ENCODE measurements around the gene STOML1.
A peak's percentile ranks its signal among the peaks of the same experiment; 100 is the strongest.

STOML1 gene

GRCh38 chr15:73994912-73995622 is 3.0 kb upstream of the STOML1 start:
- Histone ChIP-seq H3K27me3 (ENCODE audit: control insufficient read depth in 1 of 2, insufficient read depth in 2 of 2, low read length in 2 of 2) (no peaks in the 10 kb centered on the region), H3K4me1 (ENCODE audit: control insufficient read depth in 1 of 2, insufficient read depth in 2 of 2, low read length in 2 of 2) (peaks cover 59 to 69% of the 10 kb centered on the region in 2 donors), H3K4me3 (ENCODE audit: low read depth in 1 of 2, low read length in 2 of 2) (peak overlapping the region; percentile 92 to 98), H3K9ac (ENCODE audit: low read depth in 1 of 2, low read length in 2 of 2) (peak overlapping the region; percentile 95 to 98), H3K27ac (ENCODE audit: low read depth, low read length) (peak overlapping the region; percentile 87), H3K9me3 (ENCODE audit: control insufficient read depth in 1 of 2, low read length in 2 of 2) (no peaks in the 10 kb centered on the region), H3K36me3 (ENCODE audit: control insufficient read depth in 1 of 2, insufficient read depth in 2 of 2, low read length in 2 of 2) (peaks cover 0 to 14% of the 10 kb centered on the region in 2 donors)

DNA sequence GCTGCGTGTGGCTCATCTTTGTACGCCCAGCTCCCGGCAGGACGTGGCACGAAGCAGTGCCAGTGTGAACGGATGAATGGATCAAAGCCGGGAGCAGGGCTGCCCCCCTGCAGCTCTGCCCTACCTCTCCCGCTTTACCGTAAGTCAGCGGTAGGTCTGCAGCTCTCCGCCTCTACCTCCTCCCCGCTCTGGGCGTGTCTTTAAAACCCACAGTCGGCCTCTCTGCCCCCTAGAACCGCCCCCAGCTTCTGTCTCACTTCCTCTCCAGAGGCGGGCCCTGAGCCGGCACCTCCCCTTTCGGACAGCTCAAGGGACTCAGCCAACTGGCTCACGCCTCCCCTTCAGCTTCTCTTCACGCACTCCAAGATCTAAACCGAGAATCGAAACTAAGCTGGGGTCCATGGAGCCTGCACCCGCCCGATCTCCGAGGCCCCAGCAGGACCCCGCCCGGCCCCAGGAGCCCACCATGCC is 2.4 kb upstream of the STOML1 start, which contains the start of gene PML:
Gene PML (plus strand): TSS at position 304 of the 471 bp plus-strand sequence. CDS start 97 bp downstream, at position 401.
- Histone ChIP-seq H3K27me3 (ENCODE audit: control insufficient read depth in 1 of 2, insufficient read depth in 2 of 2, low read length in 2 of 2) (no peaks in the 10 kb centered on the region), H3K36me3 (ENCODE audit: control insufficient read depth in 1 of 2, insufficient read depth in 2 of 2, low read length in 2 of 2) (peaks cover 0 to 12% of the 10 kb centered on the region in 2 donors), H3K4me1 (ENCODE audit: control insufficient read depth in 1 of 2, insufficient read depth in 2 of 2, low read length in 2 of 2) (peaks cover 65 to 73% of the 10 kb centered on the region in 2 donors), H3K9me3 (ENCODE audit: control insufficient read depth in 1 of 2, low read length in 2 of 2) (no peaks in the 10 kb centered on the region), H3K4me3 (ENCODE audit: low read depth in 1 of 2, low read length in 2 of 2) (peak within 1 kb of the TSS; percentile 92 to 98), H3K27ac (ENCODE audit: low read depth, low read length) (peak within 1 kb of the TSS; percentile 87), H3K9ac (ENCODE audit: low read depth in 1 of 2, low read length in 2 of 2) (peak within 1 kb of the TSS; percentile 95 to 98)

GRCh38 chr15:73993211-73993994 is 1.3 kb upstream of the STOML1 start:
- peaks cover 69 to 75% of the 10 kb centered on the region in 2 donors for H3K4me1 ChIP-seq (ENCODE audit: control insufficient read depth in 1 of 2, insufficient read depth in 2 of 2, low read length in 2 of 2)
- H3K27ac ChIP-seq (ENCODE audit: low read depth, low read length): no peak overlapping the region
- no peaks in the 10 kb centered on the region for H3K27me3 ChIP-seq (ENCODE audit: control insufficient read depth in 1 of 2, insufficient read depth in 2 of 2, low read length in 2 of 2)
- no peaks in the 10 kb centered on the region for H3K9me3 ChIP-seq (ENCODE audit: control insufficient read depth in 1 of 2, low read length in 2 of 2)
- H3K36me3 ChIP-seq (ENCODE audit: control insufficient read depth in 1 of 2, insufficient read depth in 2 of 2, low read length in 2 of 2): peaks cover 0 to 6% of the 10 kb centered on the region in 2 donors
- H3K4me3 ChIP-seq (ENCODE audit: low read depth in 1 of 2, low read length in 2 of 2): peak overlapping the region; percentile 92 to 98
- H3K9ac ChIP-seq (ENCODE audit: low read depth in 1 of 2, low read length in 2 of 2): no peak overlapping the region

DNA sequence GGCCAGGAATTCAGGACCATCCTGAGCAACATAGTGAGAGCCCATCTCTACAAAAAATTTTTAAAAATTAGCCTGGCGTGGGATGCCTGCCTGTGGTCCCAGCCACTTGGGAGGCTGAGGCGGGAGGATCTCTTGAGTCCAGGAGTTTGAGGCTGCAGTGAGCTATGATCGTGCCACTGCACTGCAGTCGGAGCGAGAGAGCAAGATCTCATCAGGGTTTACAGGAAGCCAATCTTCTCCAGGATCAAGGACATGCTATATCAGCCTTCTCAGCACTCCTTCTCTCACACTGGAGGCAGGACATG is 451 bp upstream of the STOML1 start:
- Histone ChIP-seq H3K36me3 (ENCODE audit: control insufficient read depth in 1 of 2, insufficient read depth in 2 of 2, low read length in 2 of 2) (no peaks in the 10 kb centered on the region), H3K27me3 (ENCODE audit: control insufficient read depth in 1 of 2, insufficient read depth in 2 of 2, low read length in 2 of 2) (no peaks in the 10 kb centered on the region), H3K9me3 (ENCODE audit: control insufficient read depth in 1 of 2, low read length in 2 of 2) (no peaks in the 10 kb centered on the region), H3K27ac (ENCODE audit: low read depth, low read length) (no peak overlapping the region), H3K4me1 (ENCODE audit: control insufficient read depth in 1 of 2, insufficient read depth in 2 of 2, low read length in 2 of 2) (peaks cover 73 to 74% of the 10 kb centered on the region in 2 donors), H3K9ac (ENCODE audit: low read depth in 1 of 2, low read length in 2 of 2) (no peak overlapping the region), H3K4me3 (ENCODE audit: low read depth in 1 of 2, low read length in 2 of 2) (peak overlapping the region; percentile 12 to 81)

DNA sequence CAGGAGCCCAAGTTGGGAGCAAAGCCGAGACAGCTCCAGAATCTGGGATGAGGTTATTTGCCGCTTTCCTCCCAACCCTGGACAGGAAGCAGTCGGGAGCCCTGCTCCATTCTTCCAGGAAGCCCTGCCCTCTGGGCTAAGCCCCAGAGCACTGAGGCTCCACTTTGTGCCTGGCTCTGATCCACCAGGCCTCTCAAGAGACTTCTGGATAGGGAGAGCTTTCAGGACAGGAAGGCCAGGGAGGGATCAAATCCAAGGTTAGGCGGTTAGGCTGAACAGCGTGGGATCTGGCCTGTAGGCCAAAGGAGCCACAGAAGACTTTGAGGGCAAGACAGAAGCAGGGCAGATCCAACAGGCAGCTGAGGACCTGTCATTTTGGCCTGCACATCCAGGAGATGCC is 835 bp downstream of the STOML1 start:
- Histone ChIP-seq H3K9ac (ENCODE audit: low read depth in 1 of 2, low read length in 2 of 2) (peak overlapping the region; percentile 60 to 69), H3K27ac (ENCODE audit: low read depth, low read length) (peak overlapping the region; percentile 51), H3K36me3 (ENCODE audit: control insufficient read depth in 1 of 2, insufficient read depth in 2 of 2, low read length in 2 of 2) (no peaks in the 10 kb centered on the region), H3K27me3 (ENCODE audit: control insufficient read depth in 1 of 2, insufficient read depth in 2 of 2, low read length in 2 of 2) (no peaks in the 10 kb centered on the region), H3K4me1 (ENCODE audit: control insufficient read depth in 1 of 2, insufficient read depth in 2 of 2, low read length in 2 of 2) (peaks cover 66 to 71% of the 10 kb centered on the region in 2 donors), H3K9me3 (ENCODE audit: control insufficient read depth in 1 of 2, low read length in 2 of 2) (no peaks in the 10 kb centered on the region), H3K4me3 (ENCODE audit: low read depth in 1 of 2, low read length in 2 of 2) (peak overlapping the region; percentile 68 to 81)

DNA sequence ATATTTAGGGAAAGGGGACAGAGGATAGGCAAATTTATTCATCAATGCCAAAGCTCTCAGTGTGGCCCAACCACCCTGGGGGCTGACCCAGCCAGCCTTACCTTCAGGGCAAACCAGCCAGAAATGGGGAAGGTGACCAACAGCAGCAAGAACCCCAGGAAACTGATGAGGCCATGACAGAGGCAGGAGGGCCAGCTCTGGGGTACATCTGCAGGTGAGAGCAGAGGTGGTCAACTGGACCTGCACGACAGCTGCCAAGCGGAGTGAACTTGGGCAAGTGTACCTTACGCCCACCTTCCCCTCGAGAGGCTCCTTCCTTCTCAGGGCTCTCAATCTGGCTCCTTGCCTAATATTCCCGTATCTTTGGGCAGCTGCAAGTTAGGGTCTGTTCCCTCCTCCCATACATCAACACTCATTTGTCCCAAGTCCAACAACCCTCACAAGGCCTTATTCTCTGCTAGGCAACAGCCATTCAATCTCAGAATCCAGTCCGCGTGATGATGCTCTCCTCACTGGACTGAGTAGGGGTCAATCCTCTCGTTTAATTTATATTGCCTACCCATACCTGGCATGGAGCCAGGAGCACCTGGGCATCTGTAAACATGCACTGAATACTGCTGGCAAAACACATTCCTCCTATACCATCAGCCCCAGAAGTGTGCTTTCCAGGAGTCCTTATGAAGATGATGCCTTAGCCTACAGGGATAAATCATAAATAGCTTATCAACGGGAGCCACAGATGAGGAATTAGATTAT is 1.7 kb downstream of the STOML1 start:
- Histone ChIP-seq H3K27ac (ENCODE audit: low read depth, low read length) (no peak overlapping the region), H3K4me1 (ENCODE audit: control insufficient read depth in 1 of 2, insufficient read depth in 2 of 2, low read length in 2 of 2) (peaks cover 66 to 68% of the 10 kb centered on the region in 2 donors), H3K4me3 (ENCODE audit: low read depth in 1 of 2, low read length in 2 of 2) (no peak overlapping the region)

GRCh38 chr15:73989001-73989798 is 2.9 kb downstream of the STOML1 start:
- H3K9me3 ChIP-seq (ENCODE audit: control insufficient read depth in 1 of 2, low read length in 2 of 2): no peaks in the 10 kb centered on the region
- peaks cover 0 to 4% of the 10 kb centered on the region in 2 donors for H3K36me3 ChIP-seq (ENCODE audit: control insufficient read depth in 1 of 2, insufficient read depth in 2 of 2, low read length in 2 of 2)
- H3K4me3 ChIP-seq (ENCODE audit: low read depth in 1 of 2, low read length in 2 of 2): no peak overlapping the region
- H3K27ac ChIP-seq (ENCODE audit: low read depth, low read length): peak overlapping the region; percentile 10
- no peak overlapping the region for H3K9ac ChIP-seq (ENCODE audit: low read depth in 1 of 2, low read length in 2 of 2)
- H3K27me3 ChIP-seq (ENCODE audit: control insufficient read depth in 1 of 2, insufficient read depth in 2 of 2, low read length in 2 of 2): no peaks in the 10 kb centered on the region
- peaks cover 70 to 78% of the 10 kb centered on the region in 2 donors for H3K4me1 ChIP-seq (ENCODE audit: control insufficient read depth in 1 of 2, insufficient read depth in 2 of 2, low read length in 2 of 2)

More for the DNA sequence above, 1.7 kb downstream of the STOML1 start:
- H3K9me3 ChIP-seq (ENCODE audit: control insufficient read depth in 1 of 2, low read length in 2 of 2): no peaks in the 10 kb centered on the region
- no peak overlapping the region for H3K9ac ChIP-seq (ENCODE audit: low read depth in 1 of 2, low read length in 2 of 2)
- H3K36me3 ChIP-seq (ENCODE audit: control insufficient read depth in 1 of 2, insufficient read depth in 2 of 2, low read length in 2 of 2): no peaks in the 10 kb centered on the region
- H3K27me3 ChIP-seq (ENCODE audit: control insufficient read depth in 1 of 2, insufficient read depth in 2 of 2, low read length in 2 of 2): no peaks in the 10 kb centered on the region

- no peaks in the 10 kb centered on the region for H3K27me3 ChIP-seq (ENCODE audit: control insufficient read depth in 1 of 2, insufficient read depth in 2 of 2, low read length in 2 of 2)
- H3K27ac ChIP-seq (ENCODE audit: low read depth, low read length): peak overlapping the region; percentile 30
- peaks cover 67 to 71% of the 10 kb centered on the region in 2 donors for H3K4me1 ChIP-seq (ENCODE audit: control insufficient read depth in 1 of 2, insufficient read depth in 2 of 2, low read length in 2 of 2)
- no peak overlapping the region for H3K9ac ChIP-seq (ENCODE audit: low read depth in 1 of 2, low read length in 2 of 2)
- peaks cover 0 to 4% of the 10 kb centered on the region in 2 donors for H3K36me3 ChIP-seq (ENCODE audit: control insufficient read depth in 1 of 2, insufficient read depth in 2 of 2, low read length in 2 of 2)
- no peaks in the 10 kb centered on the region for H3K9me3 ChIP-seq (ENCODE audit: control insufficient read depth in 1 of 2, low read length in 2 of 2)
- H3K4me3 ChIP-seq (ENCODE audit: low read depth in 1 of 2, low read length in 2 of 2): no peak overlapping the region
These were observed 3.6 kb downstream of the STOML1 start for GRCh38 chr15:73988445-73988969.
